GM12874 (cell line): ENCODE data around the gene BAG3.

ENCODE experiments used
- TF ChIP-seq, protein P1 (sequence below): IDR thresholded peaks from 2 replicates; pipeline ENCODE4 v1.5.1; 2011; ENCODE audit warnings: low read depth, mild to moderate bottlenecking, control low read depth, low read length, moderate library complexity; ENCODE audit not compliant: insufficient read depth

The BAG3 gene

DNA sequence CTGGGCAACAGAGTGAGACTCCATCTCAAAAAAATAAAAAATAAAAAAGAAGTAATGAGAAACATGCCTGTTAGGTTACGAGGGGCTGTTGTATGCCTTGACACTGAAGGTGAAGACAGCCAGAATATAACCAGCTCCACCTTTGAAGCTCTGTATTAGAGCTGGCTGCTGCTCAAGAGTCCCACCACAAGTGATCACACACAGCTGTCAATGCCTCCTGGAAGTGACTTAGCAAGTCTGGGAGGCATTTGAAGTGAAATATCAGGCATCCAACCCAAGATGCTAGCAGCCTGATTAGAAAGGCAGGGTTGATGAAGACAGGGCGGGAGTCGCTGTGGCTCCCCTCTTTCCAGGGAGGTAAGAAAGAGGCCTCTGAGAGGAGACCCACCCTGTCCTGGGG, 40.5 kb downstream of the BAG3 start:
- TF ChIP-seq, protein P1, sequence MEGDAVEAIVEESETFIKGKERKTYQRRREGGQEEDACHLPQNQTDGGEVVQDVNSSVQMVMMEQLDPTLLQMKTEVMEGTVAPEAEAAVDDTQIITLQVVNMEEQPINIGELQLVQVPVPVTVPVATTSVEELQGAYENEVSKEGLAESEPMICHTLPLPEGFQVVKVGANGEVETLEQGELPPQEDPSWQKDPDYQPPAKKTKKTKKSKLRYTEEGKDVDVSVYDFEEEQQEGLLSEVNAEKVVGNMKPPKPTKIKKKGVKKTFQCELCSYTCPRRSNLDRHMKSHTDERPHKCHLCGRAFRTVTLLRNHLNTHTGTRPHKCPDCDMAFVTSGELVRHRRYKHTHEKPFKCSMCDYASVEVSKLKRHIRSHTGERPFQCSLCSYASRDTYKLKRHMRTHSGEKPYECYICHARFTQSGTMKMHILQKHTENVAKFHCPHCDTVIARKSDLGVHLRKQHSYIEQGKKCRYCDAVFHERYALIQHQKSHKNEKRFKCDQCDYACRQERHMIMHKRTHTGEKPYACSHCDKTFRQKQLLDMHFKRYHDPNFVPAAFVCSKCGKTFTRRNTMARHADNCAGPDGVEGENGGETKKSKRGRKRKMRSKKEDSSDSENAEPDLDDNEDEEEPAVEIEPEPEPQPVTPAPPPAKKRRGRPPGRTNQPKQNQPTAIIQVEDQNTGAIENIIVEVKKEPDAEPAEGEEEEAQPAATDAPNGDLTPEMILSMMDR, result no peak

GRCh38 chr10:119693262-119693957, 42.2 kb downstream of the BAG3 start:
- TF ChIP-seq, protein P1, result no peak

DNA sequence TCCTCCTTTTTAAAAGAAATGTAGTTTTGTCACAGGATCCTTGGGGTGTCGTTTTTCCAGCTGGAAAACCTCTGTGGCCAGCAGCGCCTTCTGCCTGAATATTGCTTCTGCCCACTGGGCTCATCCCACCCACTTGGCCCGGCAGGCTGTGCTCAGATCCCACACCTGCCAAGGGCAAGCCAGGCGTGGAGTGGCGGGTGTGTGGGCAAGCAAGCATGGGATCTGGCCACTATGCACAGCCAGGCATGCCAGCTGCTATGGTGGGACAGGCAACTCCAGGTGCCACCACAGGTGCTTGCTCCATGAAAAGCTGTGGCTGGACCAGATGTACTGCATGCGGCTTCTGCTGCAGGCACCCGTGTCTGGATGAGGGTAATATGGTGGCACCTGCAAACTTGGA, 43.4 kb downstream of the BAG3 start:
- TF ChIP-seq, protein P1, result no peak

- TF ChIP-seq, protein P1, result no peak
Measured at GRCh38 chr10:119700321-119700954, 49.3 kb downstream of the BAG3 start.

- TF ChIP-seq, protein P1, result no peak
Measured at GRCh38 chr10:119701861-119702260, 50.7 kb downstream of the BAG3 start.

- TF ChIP-seq, protein P1, result no peak
Measured at GRCh38 chr10:119702583-119702982, 51.4 kb downstream of the BAG3 start.

GRCh38 chr10:119703903-119704508, 52.8 kb downstream of the BAG3 start:
- TF ChIP-seq, protein P1, result no peak
